Heart left ventricle (tissue), 16 donors: ENCODE measurements around the gene EEIG1. TPM values are rescaled to one million over a fixed set of nuclear protein-coding genes. Genes with fewer than 3 reads are reported as not detected.

Experiments used
- ATAC-seq, 4 donors: fragments of 200-7000 bp; cut with Tn5 transposase; one replicate each; pipeline ENCODE4 v1.9.1; 2020 to 2022; ENCODE audit warnings: moderate library complexity in 4 of 4, mild to moderate bottlenecking in 3 of 4, moderate number of reproducible peaks in 1 of 4
- DNase-seq, 5 donors: peaks; one replicate each; pipeline ENCODE4 v3.0.0-alpha.2; 2020
- H3K27ac ChIP-seq, 12 donors: fragments of 200-600 bp; sonication (generic) in 4 of 12; one replicate each; pipeline versions ENCODE4 v1.5.0 to v1.8.0; 2016 to 2022; ENCODE audit warnings: mild to moderate bottlenecking in 2 of 12
- H3K27me3 ChIP-seq, 9 donors: fragments of 200-600 bp; sonication (generic) in 2 of 9; one replicate each; pipeline versions ENCODE4 v1.5.1 to v1.8.0; 2016 to 2022; ENCODE audit warnings: mild to moderate bottlenecking in 3 of 9
- H3K36me3 ChIP-seq, 9 donors: fragments of 200-600 bp; sonication (generic) in 2 of 9; one replicate each; pipeline versions ENCODE4 v1.5.0 to v1.8.0; 2018 to 2022; ENCODE audit warnings: mild to moderate bottlenecking in 2 of 9
- H3K4me1 ChIP-seq, 12 donors: fragments of 200-600 bp; sonication (generic) in 4 of 12; one replicate each; pipeline versions ENCODE4 v1.5.0 to v1.8.0; 2016 to 2022; ENCODE audit warnings: mild to moderate bottlenecking in 3 of 12
- H3K4me3 ChIP-seq, 12 donors: fragments of 200-600 bp; sonication (generic) in 4 of 12; one replicate each; pipeline versions ENCODE4 v1.5.0 to v1.8.0; 2017 to 2022; ENCODE audit warnings: mild to moderate bottlenecking in 9 of 12, moderate library complexity in 4 of 12
- H3K9me3 ChIP-seq, 12 donors: fragments of 200-600 bp; sonication (generic) in 4 of 12; one replicate each; pipeline versions ENCODE4 v1.5.0 to v1.8.0; 2016 to 2022; ENCODE audit warnings: mild to moderate bottlenecking in 1 of 12
- POLR2A ChIP-seq, 2 donors: fragments of 450-650 bp; IDR thresholded peaks; one replicate each; pipeline ENCODE4 v1.6.1; 2017; ENCODE audit warnings: antibody characterized with exemption in 2 of 2, mild to moderate bottlenecking in 2 of 2, moderate library complexity in 2 of 2
- WGBS, 4 donors: extraction: QIAGEN DNeasy Blood & Tissue Kit in 2 of 4; methylation state at CpG; one replicate each; pipeline versions ENCODE4 v1.1.5 to v1.1.7; 2013 to 2018; 5-methylcytosine and 5-hydroxymethylcytosine counted together
- intact Hi-C, 10 donors: fragments of 100-400 bp; cut with DNase I; formaldehyde crosslinking; loops; one replicate each; pipeline versions ENCODE4 v1.11.1 to v1.14.2; 2022
- polyA plus RNA-seq, 2 donors: library from polyadenylated mRNA; stranded (reverse); fragments of 200-250 nt; gene quantifications; one replicate each; pipeline ENCODE4 v1.2.3, GENCODE V29; 2013
- total RNA-seq, 9 donors: library from RNA; depleted of rRNA in 2 of 9; stranded (reverse); fragments of >200 nt in 2 of 9; fragmentation: NEBNext Ultra II Directional in 3 of 9; extraction: Animal tissue kit (Norgen Biotek cat#: 25700) in 3 of 9; gene quantifications; one replicate each; pipeline versions ENCODE4 v1.1.0 to v1.2.4, GENCODE V29; 2016 to 2023
- TF ChIP-seq, protein P1 (sequence below), 12 donors: fragments of 200-600 bp; sonication (generic) in 4 of 12; IDR thresholded peaks; one replicate each; pipeline versions ENCODE4 v1.5.0 to v1.8.0; 2018 to 2022; ENCODE audit warnings: antibody characterized with exemption in 12 of 12, mild to moderate bottlenecking in 5 of 12
- donor health status: ischemic (EF 13 %, LVEDD 7.1; RV severe dilation, severe dysfunction).
- donor health status: healthy with polysubstance abuse.
- donor health status: DM: no; HTN: yes; CAD: no.
- donor health status: DM: no; HTN: no; CAD: no.
- donor health status: ischemic (EF 25% LVEDD 6.9; RV normal size, moderate dysfunction).
- donor health status: ischemic (EF 25% LVEDD 5.7; RV mildly dilated, moderate dysfunction).
- donor health status: healthy.
- donor health status: DM: yes; HTN: yes; CAD: no.
- donor health status: ischemic (EF 35%, LVEDD 5.7; RV mildly dilated, moderate dysfunction).
- donor health status: nonischemic (EF 11% LVEDD 7.7; RV severe dilation, severe dysfunction).
- donor health status: DM: yes; HTN: yes; CAD: no.
- donor health status: PGD.
- donor health status: ischemic (EF 29% LVEDD 5.4; RV normal size, mild dysfunction).
- donor health status: nonischemic (EF 23%, LVEDD 6.1; RV moderate dilation, normal function).

EEIG1 gene
- total and polyA plus RNA-seq, 11 donors: 5.4 to 45.2 (median 20.1) TPM

DNA sequence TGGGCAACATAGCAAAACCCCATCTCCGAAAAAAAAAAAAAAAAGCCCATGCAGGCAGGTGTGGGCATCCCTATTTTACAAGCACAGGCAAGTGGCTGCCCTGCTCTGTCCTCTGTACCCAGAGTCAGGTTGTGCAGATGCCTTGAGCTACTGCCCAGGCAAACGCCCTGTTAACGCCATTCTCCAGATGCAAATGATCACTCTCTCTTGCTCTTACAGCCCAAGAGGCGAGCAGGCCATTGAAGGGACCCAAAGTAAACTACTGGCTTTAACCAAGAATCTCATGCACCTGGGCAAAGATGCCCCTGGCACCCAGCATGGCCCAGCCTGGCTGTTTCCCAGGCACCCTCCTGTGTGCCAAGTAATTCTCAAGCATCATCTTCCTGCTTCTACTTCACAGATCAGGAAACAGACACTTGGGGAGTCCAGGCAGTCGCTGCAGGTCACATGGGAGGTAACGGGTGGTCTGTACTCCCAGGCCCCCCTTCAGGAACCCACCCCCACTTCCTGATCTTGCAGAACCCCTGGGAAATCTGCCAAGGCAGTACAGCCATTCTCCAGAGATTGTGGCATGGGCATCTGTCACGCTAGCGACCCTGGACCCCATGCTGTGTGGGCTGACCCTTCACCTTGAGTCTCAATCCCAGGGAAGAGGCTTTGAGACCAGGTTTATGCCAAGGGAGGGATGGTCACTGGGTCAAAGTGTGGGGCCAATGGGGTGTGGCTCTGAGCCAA, 14.2 kb downstream of the EEIG1 start:
- DNase-seq (peak in 2 of 5 donors; percentile 10 to 29), ATAC-seq (no peak)
- Histone ChIP-seq H3K4me3 (no peak overlapping the region), H3K36me3 (no peaks in the 10 kb centered on the region), H3K27ac (peak overlapping the region in 11 of 12 donors; percentile 66 to 95 (median 89)), H3K27me3 (no peaks in the 10 kb centered on the region), H3K4me1 (peaks cover 18 to 96% (median 81%) of the 10 kb centered on the region in 12 donors), H3K9me3 (no peaks in the 10 kb centered on the region)
- intact Hi-C loops: no loop called here
- WGBS, 4 donors: 56 to 60% (median 58%) methylated on average over 7 to 8 of the region's 8 CpGs
- TF ChIP-seq, protein P1, sequence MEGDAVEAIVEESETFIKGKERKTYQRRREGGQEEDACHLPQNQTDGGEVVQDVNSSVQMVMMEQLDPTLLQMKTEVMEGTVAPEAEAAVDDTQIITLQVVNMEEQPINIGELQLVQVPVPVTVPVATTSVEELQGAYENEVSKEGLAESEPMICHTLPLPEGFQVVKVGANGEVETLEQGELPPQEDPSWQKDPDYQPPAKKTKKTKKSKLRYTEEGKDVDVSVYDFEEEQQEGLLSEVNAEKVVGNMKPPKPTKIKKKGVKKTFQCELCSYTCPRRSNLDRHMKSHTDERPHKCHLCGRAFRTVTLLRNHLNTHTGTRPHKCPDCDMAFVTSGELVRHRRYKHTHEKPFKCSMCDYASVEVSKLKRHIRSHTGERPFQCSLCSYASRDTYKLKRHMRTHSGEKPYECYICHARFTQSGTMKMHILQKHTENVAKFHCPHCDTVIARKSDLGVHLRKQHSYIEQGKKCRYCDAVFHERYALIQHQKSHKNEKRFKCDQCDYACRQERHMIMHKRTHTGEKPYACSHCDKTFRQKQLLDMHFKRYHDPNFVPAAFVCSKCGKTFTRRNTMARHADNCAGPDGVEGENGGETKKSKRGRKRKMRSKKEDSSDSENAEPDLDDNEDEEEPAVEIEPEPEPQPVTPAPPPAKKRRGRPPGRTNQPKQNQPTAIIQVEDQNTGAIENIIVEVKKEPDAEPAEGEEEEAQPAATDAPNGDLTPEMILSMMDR (IDR thresholded peaks at IDR 0.05): no peak
- TF ChIP-seq POLR2A (IDR thresholded peaks at IDR 0.05): no peak

DNA sequence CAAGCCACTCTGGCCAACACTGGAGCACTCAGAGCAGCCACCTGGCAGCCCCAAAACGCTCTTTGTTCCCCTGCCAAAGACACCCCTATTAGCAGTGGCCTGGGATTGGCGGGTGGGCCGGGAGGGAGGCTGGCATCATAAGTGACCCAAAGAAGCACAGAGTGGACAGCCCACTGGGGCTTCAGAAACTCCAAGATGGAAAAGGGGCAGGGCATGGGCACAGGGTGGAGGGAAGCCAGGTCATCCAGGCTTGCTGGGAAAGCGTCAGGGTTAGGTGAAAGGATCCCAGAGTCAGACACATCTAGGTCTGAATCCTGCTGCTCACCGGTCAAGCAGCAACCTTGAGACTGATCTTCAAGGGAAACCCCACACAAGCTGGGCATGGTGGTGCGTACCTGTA, 14.8 kb downstream of the EEIG1 start:
- peaks cover 18 to 91% (median 76%) of the 10 kb centered on the region in 12 donors for H3K4me1 ChIP-seq
- H3K9me3 ChIP-seq: no peaks in the 10 kb centered on the region
- intact Hi-C loops: no loop called here
- H3K27ac ChIP-seq: peak overlapping the region; percentile 61 to 95 (median 88)
- no peaks in the 10 kb centered on the region for H3K36me3 ChIP-seq
- DNase-seq (peak in 1 of 5 donors; percentile 10), ATAC-seq (peak in 3 of 4 donors; percentile 0 to 1 (median 1))
- H3K27me3 ChIP-seq: no peaks in the 10 kb centered on the region
- peak overlapping the region in 6 of 12 donors; percentile 6 to 22 (median 16) for H3K4me3 ChIP-seq
- TF ChIP-seq, protein P1 (IDR thresholded peaks at IDR 0.05): no peak
- TF ChIP-seq POLR2A (IDR thresholded peaks at IDR 0.05): no peak
- WGBS, 4 donors: 47 to 59% (median 52%) methylated on average over 6 of the region's 6 CpGs

DNA sequence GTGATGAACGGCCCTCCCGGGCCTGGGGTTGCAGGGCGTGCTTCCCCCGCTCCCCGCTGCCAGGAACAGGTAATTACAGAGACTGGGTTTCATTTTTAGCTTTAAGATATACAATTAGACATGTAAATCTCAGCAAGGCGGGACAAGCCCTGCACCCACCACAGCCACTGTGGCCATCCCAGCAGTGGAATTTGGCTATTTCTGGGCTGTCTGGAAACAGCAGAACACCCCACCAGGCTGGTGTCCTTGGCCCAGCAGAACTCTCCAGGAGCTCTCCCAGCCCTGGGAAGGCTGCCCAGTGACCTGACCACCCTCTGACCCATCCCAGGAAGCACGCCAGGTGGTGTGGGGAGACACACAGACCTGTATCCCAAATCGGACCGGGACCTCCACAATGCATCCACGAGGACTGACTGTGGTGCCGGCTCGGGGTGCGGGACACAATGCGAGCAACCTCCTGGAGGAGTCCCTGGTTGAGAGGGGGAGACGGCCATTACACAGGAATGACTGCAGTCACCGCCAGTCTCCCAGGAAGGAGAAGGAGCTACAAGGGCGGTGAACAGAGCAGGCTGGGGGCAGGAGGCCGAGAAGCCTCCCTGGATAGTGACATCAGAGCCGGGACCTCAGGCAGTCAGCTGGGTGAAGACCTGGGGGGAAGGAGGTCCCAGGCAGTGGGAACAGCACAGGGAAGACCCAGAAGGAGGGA, 17.3 kb downstream of the EEIG1 start:
- intact Hi-C loops: no loop called here
- peak in 2 of 5 donors; percentile 12 to 28 for DNase-seq
- whole genome bisulfite sequencing, 4 donors: 79 to 89% (median 80%) methylated on average over 12 to 19 of the region's 19 CpGs

More for the DNA sequence above, 17.3 kb downstream of the EEIG1 start:
- H3K4me1 ChIP-seq: peaks cover 15 to 92% (median 65%) of the 10 kb centered on the region in 12 donors
- TF ChIP-seq, protein P1 (IDR thresholded peaks at IDR 0.05): no peak
- no peak for TF ChIP-seq POLR2A (IDR thresholded peaks at IDR 0.05)
- no peaks in the 10 kb centered on the region for H3K27me3 ChIP-seq
- H3K4me3 ChIP-seq: no peak overlapping the region
- H3K9me3 ChIP-seq: no peaks in the 10 kb centered on the region
- no peak for ATAC-seq
- H3K36me3 ChIP-seq: no peaks in the 10 kb centered on the region
- H3K27ac ChIP-seq: peak overlapping the region in 9 of 12 donors; percentile 1 to 95 (median 31)
